Activated T-cell treated with anti-CD3 and anti-CD28 coated beads, Interleukin-2, amount 50 U/mL, for 24 hours (primary cell): Measurements from ENCODE around the gene ADAMTS1.
"Not testable (repeated sequence)": the region's sequence is repeated elsewhere in the genome, so short reads cannot be mapped to it uniquely, and the experiment has no call there.

Experiments
- DNase-seq: peaks from one replicate; pipeline ENCODE4 v3.0.0-alpha.2; 2020
- H3K27ac Mint-ChIP-seq: 2 replicates; pipeline ENCODE4 v1.8.0; 2020; ENCODE audit warnings: mild to moderate bottlenecking, mixed read lengths
- H3K27me3 Mint-ChIP-seq: 2 replicates; pipeline ENCODE4 v1.8.0; 2020; ENCODE audit warnings: mixed read lengths
- H3K36me3 Mint-ChIP-seq: 2 replicates; pipeline ENCODE4 v1.8.0; 2020; ENCODE audit warnings: low read depth, mixed read lengths
- H3K4me1 Mint-ChIP-seq: 2 replicates; pipeline ENCODE4 v1.8.0; 2020; ENCODE audit warnings: low read depth, mixed read lengths
- H3K4me3 Mint-ChIP-seq: 2 replicates; pipeline ENCODE4 v1.8.0; 2020; ENCODE audit warnings: mild to moderate bottlenecking, moderate library complexity, mixed read lengths
- H3K9me3 Mint-ChIP-seq: 2 replicates; pipeline ENCODE4 v1.8.0; 2020; ENCODE audit warnings: mixed read lengths

Gene ADAMTS1

DNA sequence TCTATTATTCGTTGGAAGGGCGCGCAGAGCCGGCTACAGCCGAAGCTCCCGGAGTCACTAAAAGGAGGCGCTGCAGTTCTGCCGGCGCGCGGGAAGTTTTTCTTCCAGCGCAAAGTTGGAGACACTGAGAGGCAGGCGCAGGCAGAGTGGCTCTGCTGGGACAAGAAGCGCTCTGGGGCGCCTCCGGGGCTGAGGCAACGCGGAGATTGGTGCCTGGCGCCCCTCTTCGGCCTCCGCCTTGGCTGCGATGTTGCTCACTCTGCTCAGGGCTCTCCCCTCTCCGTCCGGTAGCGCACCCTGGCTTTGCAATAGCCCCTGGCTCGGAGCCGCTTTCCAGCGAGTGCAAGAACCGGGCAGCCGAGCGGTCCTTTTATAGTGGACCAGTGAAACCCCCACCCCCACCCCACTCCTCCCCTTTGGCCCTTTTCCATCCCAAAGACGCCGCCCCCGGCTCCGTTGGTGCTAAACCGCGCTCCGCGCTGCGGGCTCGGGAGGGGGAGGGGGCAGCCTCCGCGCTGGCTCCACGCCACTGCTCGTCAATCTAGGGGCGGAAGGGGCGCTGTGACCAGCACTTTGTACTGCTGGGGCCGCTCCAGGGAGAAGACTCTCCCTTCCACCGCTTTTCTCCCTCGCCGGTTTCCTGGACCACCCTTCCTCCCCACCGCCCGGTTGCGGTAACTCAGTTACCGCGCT, at the start of gene ADAMTS1:
Gene ADAMTS1 (minus strand): TSS at position 344 of the 693 bp plus-strand sequence. CDS start 455 bp downstream, outside the sequence.
- H3K4me1 Mint-ChIP-seq, result peaks cover 38% of the 10 kb centered on the region
- peak; percentile 47 for DNase-seq
- H3K4me3 Mint-ChIP-seq, result peak within 1 kb of the TSS; percentile 65
- H3K36me3 Mint-ChIP-seq, result no peaks in the 10 kb centered on the region
- H3K9me3 Mint-ChIP-seq, result no peaks in the 10 kb centered on the region
- H3K27me3 Mint-ChIP-seq, result peaks cover 82% of the 10 kb centered on the region
- no peak within 1 kb of the TSS for H3K27ac Mint-ChIP-seq

GRCh38 chr21:26892151-26892550, 46.9 kb upstream of the ADAMTS1 start:
- no peak overlapping the region for H3K4me3 Mint-ChIP-seq
- H3K4me1 Mint-ChIP-seq, result no peaks in the 10 kb centered on the region
- no peaks in the 10 kb centered on the region for H3K9me3 Mint-ChIP-seq
- peaks cover 3% of the 10 kb centered on the region for H3K27me3 Mint-ChIP-seq
- no peak for DNase-seq
- H3K36me3 Mint-ChIP-seq, result no peaks in the 10 kb centered on the region
- H3K27ac Mint-ChIP-seq, result no peak overlapping the region

DNA sequence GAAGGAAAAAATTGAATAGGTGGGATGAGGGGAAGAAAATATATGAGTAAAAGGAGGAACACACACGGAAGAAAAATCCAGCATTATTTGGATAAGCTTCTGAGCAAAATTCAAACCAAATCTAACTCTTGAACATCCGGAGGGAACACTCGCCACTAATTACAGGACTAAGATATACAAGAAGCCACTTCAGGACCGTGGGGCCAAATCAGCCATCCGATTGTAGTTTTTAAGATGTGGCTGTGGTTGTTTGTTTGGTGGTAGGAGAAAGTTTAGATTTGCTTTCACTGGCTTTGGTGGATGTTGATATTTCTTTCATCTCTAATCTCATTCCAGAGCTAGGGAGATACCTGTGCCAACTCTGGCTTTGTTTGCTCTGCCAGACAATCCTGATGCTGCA, 43.7 kb upstream of the ADAMTS1 start:
- Mint-ChIP-seq H3K4me3 (no peak overlapping the region), H3K4me1 (no peaks in the 10 kb centered on the region), H3K27ac (no peak overlapping the region), H3K36me3 (no peaks in the 10 kb centered on the region), H3K9me3 (no peaks in the 10 kb centered on the region), H3K27me3 (no peaks in the 10 kb centered on the region)
- no peak for DNase-seq

GRCh38 chr21:26888256-26888655, 43.0 kb upstream of the ADAMTS1 start:
- Mint-ChIP-seq H3K4me3 (no peak overlapping the region), H3K4me1 (no peaks in the 10 kb centered on the region), H3K36me3 (no peaks in the 10 kb centered on the region), H3K27ac (no peak overlapping the region), H3K27me3 (no peaks in the 10 kb centered on the region), H3K9me3 (no peaks in the 10 kb centered on the region)
- no peak for DNase-seq

DNA sequence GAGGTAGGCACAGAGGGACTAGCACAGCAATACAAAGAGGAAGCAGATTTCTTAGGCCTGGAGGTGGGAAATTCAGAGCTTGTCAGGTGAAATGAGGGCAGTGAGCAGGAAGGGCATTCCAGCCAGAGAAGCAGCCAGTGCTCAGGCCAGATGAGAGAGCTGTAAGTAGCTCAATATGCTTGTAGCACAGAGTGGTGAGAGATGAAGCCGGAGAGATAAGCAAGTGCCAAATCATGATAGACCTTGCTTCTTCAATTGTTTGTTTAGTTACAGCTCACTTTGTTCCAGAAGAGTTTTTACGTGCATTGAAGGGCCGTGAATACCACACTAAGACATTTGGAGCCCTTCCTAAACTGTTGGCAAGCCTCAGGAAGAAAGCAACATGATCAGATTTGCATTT, 42.0 kb upstream of the ADAMTS1 start:
- no peaks in the 10 kb centered on the region for H3K27me3 Mint-ChIP-seq
- DNase-seq, result no peak
- H3K9me3 Mint-ChIP-seq, result no peaks in the 10 kb centered on the region
- H3K36me3 Mint-ChIP-seq, result no peaks in the 10 kb centered on the region
- H3K4me3 Mint-ChIP-seq, result no peak overlapping the region
- H3K4me1 Mint-ChIP-seq, result no peaks in the 10 kb centered on the region
- H3K27ac Mint-ChIP-seq, result no peak overlapping the region

GRCh38 chr21:26884436-26884835, 39.2 kb upstream of the ADAMTS1 start:
- no peak overlapping the region for H3K27ac Mint-ChIP-seq
- no peaks in the 10 kb centered on the region for H3K36me3 Mint-ChIP-seq
- no peaks in the 10 kb centered on the region for H3K4me1 Mint-ChIP-seq
- peaks cover 3% of the 10 kb centered on the region for H3K27me3 Mint-ChIP-seq
- H3K4me3 Mint-ChIP-seq, result no peak overlapping the region
- H3K9me3 Mint-ChIP-seq, result no peaks in the 10 kb centered on the region
- DNase-seq, result no peak

DNA sequence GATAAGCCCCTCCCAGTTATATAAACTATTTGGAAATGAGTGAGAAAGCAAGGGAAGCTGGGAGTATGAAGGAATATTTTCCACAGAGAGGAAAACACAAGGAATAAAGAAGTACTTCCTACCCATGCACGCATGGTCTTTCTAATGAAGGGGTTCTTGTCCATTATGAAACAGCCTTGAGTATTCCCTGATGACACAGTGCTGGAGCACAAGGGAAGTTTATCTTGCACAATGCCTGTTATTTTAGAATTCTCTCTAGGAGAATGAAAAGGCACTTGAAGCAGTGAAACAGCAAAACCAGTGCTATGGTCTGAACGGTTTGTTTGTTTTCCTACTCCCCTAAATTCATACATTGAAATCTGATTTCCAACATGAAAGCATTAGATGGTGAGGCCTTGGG, 38.6 kb upstream of the ADAMTS1 start:
- H3K36me3 Mint-ChIP-seq, result no peaks in the 10 kb centered on the region
- no peak for DNase-seq
- H3K4me3 Mint-ChIP-seq, result no peak overlapping the region

GRCh38 chr21:26881504-26882228, 36.5 kb upstream of the ADAMTS1 start:
- Mint-ChIP-seq H3K4me3 (no peak overlapping the region), H3K9me3 (no peaks in the 10 kb centered on the region), H3K27me3 (peaks cover 7% of the 10 kb centered on the region), H3K4me1 (no peaks in the 10 kb centered on the region), H3K36me3 (no peaks in the 10 kb centered on the region), H3K27ac (no peak overlapping the region)
- no peak for DNase-seq

More for the DNA sequence above, 38.6 kb upstream of the ADAMTS1 start:
- no peaks in the 10 kb centered on the region for H3K9me3 Mint-ChIP-seq
- no peak overlapping the region for H3K27ac Mint-ChIP-seq
- H3K4me1 Mint-ChIP-seq, result no peaks in the 10 kb centered on the region
- peaks cover 7% of the 10 kb centered on the region for H3K27me3 Mint-ChIP-seq

GRCh38 chr21:26877018-26877417, 31.8 kb upstream of the ADAMTS1 start:
- Mint-ChIP-seq H3K9me3 (peaks cover 3% of the 10 kb centered on the region), H3K27ac (no peak overlapping the region), H3K4me3 (no peak overlapping the region), H3K27me3 (peaks cover 5% of the 10 kb centered on the region), H3K36me3 (no peaks in the 10 kb centered on the region), H3K4me1 (no peaks in the 10 kb centered on the region)
- DNase-seq, result no peak

DNA sequence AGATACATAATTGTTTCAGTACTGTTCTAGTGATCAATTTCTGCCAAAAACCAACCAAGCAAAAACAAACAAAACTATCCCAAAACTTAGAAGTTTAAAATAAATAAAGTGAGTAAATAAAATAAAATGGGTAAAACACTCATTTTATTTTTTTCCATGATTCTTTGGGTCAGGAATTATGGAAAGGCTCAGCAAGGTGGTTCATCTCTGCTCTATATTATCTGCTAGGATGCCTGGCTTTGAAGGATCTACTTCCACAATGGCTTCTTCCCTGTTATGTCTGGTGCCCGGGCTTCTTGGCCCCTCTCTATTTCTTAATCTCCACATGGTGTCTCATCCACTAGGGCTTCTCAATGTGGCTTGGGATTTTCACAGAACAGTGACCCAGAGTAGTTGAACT, 29.1 kb upstream of the ADAMTS1 start:
- no peaks in the 10 kb centered on the region for H3K4me1 Mint-ChIP-seq
- peaks cover 3% of the 10 kb centered on the region for H3K27me3 Mint-ChIP-seq
- DNase-seq, result no peak
- H3K4me3 Mint-ChIP-seq, result no peak overlapping the region
- no peak overlapping the region for H3K27ac Mint-ChIP-seq
- H3K9me3 Mint-ChIP-seq, result peaks cover 3% of the 10 kb centered on the region
- no peaks in the 10 kb centered on the region for H3K36me3 Mint-ChIP-seq

DNA sequence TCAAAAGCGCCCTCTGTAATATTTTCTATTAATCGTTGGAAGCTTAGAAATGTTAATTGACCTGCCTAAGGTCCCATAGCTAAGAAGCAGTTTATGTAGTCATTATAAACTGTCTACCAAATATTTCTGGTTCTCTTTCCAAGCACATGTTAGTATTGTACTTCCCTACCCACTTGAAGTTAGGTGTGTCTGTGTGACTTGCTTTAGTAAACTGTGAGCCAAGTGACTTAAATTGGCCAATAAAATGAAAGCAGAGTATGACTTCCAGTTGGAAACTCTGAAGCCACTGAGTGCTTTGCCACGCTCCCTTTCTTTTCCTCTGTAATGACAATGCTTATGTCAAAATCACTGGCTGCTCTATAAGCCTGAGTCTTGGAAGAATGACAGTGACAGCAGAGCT, 20.6 kb upstream of the ADAMTS1 start:
- Mint-ChIP-seq H3K9me3 (no peaks in the 10 kb centered on the region), H3K36me3 (no peaks in the 10 kb centered on the region), H3K4me3 (no peak overlapping the region), H3K27me3 (peaks cover 2% of the 10 kb centered on the region), H3K27ac (no peak overlapping the region), H3K4me1 (no peaks in the 10 kb centered on the region)
- no peak for DNase-seq

- H3K27me3 Mint-ChIP-seq, result peaks cover 18% of the 10 kb centered on the region
- H3K4me3 Mint-ChIP-seq, DNase-seq, H3K27ac Mint-ChIP-seq, H3K9me3 Mint-ChIP-seq, H3K4me1 Mint-ChIP-seq, H3K36me3 Mint-ChIP-seq: not testable (repeated sequence)
Measured at GRCh38 chr21:26856871-26857350, 11.7 kb upstream of the ADAMTS1 start.

- H3K27me3 Mint-ChIP-seq, result peaks cover 28% of the 10 kb centered on the region
- H3K9me3 Mint-ChIP-seq, H3K4me1 Mint-ChIP-seq, H3K4me3 Mint-ChIP-seq, H3K36me3 Mint-ChIP-seq, DNase-seq, H3K27ac Mint-ChIP-seq: not testable (repeated sequence)
Measured at GRCh38 chr21:26854695-26855094, 9.5 kb upstream of the ADAMTS1 start.

DNA sequence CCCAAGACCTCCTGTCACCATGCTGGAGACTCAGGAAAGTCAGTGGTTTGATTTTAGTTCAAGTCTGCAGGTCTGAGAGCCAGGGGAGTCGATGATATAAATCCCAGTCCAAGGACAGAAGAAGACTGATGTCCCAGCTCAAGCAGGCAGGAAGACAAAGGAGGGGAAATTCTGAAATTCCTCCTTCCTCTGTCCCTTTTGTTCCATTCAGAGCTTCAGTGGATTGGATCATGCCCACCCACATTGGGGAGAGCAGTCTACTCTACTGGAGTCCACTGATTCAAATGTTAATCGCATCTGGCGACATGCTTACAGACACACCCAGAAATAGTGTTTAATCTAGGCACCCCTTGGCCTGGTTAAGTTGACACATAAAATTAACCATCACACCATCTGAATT, 7.2 kb upstream of the ADAMTS1 start:
- H3K27me3 Mint-ChIP-seq, result peaks cover 45% of the 10 kb centered on the region
- no peak for DNase-seq
- no peaks in the 10 kb centered on the region for H3K36me3 Mint-ChIP-seq
- no peak overlapping the region for H3K4me3 Mint-ChIP-seq
- no peaks in the 10 kb centered on the region for H3K9me3 Mint-ChIP-seq
- peaks cover 1% of the 10 kb centered on the region for H3K4me1 Mint-ChIP-seq
- H3K27ac Mint-ChIP-seq, result no peak overlapping the region
